CD4-positive, alpha-beta T cell treated with Interleukin-4 for 1 hour (primary cell): Measurements from ENCODE around the gene GPR132.

ENCODE experiments used
- DNase-seq, 2 donors: peaks; one replicate each; pipeline ENCODE4 v3.0.0-alpha.2; 2020 to 2022

The GPR132 gene

DNA sequence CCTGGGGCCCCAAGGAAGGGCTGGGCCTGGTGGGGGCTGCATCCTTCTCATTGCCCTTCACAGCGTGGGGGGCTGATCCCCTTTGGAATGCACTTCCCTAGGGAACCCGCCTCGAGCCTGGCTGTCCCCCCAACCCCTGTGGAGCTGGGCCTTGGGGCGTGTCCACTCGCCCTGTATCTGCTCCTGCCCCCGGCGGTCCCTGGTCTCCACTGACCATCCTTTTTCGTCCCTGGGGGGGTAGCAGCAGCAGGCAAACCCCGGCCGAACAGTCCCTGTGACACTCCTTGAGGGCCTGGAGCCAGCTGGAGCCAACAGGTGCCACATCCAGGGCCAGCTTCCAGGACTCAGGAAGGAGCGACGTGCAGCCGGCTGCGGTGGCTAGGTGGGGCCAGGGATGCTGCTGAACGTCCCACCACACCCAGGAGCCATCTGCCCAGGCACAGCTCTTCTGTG, 9.4 kb upstream of the GPR132 start:
- DNase-seq = no peak

DNA sequence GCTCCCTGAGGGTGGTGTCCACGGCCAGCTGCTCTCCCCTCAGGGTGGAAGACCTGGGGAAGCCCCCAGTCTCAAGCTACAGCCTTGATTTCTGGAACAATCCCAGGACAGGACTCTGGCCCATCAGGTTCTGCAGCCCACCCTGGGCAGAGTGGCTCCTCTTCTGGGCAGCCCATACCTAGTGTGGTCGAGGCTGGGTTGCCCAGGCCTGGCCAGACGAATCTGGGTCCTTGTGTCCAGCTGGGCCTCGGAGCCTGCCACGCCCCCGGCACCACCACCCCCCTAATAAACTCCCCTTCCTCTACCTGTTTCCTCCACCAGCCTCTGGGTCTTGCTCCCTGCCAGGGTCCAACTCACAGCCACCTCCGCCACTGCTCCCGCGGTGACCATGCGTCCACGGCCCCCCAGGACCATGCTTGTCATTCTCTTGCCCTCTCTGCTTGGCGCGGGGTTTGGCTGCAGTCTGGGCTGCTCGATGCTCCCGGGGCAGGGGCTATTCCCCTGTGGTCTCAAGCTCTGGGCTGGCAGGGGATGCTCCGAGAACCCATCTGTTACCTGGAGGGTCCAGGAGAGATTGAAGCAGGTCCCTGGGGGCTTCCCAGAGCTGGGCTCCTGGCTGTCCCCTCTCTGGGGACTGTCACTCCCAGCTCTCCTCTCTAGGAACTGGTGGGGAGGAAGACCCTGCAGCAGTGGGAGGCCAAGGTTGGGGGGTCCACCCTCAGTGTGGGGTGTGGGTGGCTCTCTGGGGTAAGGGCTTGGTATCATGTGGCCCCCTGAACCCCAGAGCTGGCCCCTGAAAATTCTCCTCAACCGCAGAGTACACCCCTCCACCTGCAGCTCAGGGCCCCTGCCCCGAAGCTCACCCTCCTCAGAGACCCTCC, 8.7 kb upstream of the GPR132 start:
- DNase-seq = no peak

DNA sequence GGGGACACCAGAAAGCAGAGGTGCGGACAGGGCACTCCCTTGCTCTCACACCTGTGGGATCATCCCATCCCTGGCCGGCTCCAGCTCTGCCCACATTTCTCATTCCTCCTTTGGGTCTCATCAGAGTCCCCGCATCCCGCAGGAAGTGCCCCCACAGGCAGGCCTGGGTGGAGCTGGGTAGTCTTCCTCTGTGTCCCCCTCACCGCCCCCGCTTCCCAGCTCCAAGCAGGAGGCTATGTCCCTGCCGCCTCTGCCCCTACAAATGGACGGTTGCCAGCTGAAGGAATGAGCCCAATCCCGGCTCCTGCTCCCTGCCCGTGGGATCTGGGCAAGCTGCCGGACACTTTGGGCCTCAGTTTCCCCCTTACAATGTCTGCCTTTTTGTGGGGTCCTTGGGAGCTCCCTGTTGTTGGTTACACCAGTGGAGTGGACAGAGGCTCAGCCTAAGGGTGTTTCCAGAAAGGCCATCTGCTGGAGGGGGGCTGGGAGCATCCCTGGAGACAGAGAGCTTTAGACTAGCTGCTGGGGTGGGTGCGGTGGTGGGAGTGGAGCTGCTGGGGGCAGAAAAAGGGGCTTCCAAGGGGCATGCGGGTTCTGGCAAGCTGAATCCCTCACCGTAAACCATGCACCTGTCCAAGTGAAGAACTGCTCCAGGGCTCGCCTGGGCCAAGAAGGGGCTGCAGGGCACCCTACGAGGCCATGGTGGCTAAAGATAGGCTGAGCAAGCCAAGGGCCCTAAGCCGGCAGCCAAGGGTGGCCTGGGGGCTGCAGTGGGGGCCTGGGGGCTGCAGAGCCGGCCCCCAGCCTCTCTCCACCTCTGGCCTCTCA, 7.9 kb upstream of the GPR132 start:
- no peak for DNase-seq

DNA sequence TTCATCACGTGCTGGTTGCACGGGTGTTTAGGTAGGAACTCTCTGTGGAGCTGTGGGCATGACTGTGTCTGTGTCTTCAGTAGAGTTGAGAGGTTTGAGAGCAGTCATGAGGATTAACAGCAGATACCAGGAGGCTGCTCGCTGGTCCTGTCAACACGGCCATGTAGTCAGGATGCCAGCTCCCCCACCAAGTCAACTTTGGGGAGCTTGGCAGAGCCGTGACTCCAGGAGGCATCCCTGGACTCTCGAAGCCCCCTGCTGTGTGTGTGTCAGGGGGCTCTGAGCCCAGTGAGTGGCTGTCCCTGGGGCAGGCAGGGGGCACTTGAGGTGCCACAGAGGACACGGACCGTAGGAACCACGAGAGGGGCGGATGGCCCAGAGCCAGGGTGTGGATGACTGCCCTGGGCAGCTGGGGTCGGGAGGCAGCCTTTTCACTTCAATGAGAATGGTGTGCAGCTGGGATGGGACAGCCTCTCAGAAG, 7.2 kb upstream of the GPR132 start:
- DNase-seq = no peak

DNA sequence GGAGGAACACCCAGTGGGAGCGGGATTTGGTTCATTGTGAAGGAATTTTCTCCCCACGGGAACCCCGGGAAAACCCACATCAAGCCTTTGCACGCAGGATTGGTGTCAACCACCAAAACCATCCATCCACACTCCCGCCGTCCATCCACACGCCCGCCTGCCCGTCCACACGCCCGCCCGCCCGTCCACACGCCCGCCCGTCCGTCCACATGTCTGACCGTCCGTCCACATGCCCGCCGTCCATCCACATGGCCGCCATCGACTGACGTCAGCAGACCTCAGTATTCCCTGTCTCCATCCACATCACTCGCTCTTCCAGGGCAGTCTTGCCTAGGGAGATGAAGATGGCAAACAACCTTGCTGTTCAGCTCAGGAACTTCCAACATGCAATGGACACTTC, 6.7 kb upstream of the GPR132 start:
- no peak for DNase-seq

DNA sequence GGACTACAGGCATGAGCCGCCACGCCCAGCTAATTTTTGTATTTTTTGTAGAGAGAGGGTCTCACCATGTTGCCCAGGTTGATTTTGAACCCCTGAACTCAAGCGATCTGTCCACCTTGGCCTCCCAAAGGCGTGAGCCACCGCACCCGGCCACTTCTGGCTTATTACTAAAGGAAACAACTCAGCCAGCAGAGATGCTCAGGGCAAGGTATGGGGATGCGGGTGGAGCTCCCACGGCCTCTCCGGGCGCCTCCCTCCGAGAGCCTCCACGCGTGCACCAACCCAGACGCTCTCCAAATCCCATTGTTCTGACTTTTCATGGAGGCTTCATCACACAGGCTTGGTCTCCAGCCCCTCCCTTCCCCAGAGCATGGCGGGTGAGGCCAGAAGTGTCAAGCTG, 6.1 kb upstream of the GPR132 start:
- no peak for DNase-seq

DNA sequence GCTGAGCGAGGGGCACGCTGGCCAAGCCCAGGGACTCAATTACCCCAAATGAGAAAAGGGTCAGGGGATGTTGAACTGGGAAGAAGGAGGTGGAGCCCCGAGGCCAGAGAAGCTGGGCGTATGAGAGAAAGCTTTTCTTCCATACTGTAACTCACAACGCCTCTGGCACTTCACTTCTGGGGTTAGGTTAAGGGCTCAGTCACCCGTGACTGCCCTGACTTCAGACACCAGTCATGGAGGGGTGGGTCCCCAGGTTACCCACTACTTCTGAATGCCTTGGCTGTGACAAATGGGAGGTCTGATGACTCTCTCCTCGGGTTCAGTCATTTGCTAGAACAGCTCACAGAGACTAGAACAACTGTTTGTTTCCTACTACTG, 5.5 kb upstream of the GPR132 start:
- DNase-seq = peak in 1 of 2 donors; percentile 48

DNA sequence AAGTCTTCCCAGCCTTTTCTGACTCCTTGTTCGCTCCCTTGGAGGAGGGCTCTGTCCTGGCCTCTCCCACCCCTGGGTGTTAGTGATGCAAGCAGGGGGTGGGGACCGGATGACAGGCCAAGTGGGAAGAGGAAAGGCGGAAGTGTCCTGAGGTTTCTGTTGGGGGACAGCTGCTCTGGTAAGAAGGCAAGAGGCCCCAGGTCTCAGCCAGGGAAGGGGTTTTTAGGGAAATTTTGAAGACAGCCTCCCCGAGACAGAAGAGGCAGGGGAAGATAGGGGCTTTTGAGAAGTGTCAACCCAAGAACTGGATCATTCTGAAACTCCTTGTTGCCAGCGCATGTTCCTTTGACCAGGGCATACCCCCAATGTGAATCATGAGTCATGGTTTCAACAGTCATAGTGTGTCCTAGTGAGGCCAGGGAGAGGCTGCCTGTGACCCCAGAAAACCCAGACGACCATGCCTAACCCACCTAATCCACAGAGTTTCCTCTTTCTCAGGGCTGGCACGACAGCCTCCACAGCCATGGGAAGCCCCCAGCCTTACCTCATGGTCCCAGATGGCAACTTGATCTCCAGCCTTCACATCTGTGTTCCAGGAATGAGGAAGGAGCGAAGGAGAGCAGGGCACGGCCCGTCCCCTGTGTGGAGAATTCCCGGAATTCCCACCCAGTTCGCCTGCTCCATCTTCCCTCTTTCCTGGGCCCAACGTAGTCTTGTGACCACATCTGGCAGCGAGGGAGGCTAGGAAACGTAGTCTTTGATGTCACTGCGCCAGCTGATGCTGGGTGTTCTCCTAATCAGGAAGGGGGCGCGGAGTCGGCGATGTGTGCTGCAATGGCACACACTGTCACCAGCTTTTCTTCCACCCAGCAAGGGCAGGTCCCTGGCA, 4.9 kb upstream of the GPR132 start:
- peak; percentile 42 to 70 for DNase-seq

DNA sequence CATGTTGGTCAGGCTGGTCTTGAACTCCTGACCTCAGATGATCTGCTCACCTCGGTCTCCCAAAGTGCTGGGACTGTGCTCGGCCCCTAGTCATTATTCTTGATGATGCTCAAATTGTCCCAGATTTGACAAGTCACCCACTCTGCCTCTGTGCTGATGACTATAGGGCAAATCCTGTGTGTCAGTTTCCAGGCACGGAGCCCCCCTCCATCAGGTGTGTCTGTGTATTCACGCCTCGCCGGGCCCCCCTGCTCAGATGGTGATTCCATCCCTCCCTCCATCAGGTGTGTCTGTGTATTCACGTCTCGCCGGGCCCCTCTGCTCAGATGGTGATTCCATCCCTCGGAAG, 4.3 kb upstream of the GPR132 start:
- no peak for DNase-seq

DNA sequence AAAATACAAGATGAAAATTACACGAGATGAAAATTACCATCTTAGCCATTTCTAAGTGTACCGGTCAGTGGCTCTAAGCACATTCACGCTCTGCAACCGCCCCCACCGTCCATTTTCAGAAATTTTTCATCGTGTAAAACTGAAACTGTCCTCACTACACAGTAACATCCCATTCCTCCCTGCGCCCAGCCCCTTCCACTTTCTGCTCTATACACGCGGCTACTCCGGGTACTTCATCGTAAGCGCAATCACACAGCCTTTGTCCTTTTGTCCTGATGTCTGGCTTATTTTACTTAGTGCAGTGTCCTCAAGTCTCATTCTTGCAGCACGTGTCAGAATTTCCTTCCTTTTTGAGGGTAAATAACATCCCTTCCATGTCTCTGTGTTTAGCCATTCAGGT, 3.6 kb upstream of the GPR132 start:
- DNase-seq = no peak

DNA sequence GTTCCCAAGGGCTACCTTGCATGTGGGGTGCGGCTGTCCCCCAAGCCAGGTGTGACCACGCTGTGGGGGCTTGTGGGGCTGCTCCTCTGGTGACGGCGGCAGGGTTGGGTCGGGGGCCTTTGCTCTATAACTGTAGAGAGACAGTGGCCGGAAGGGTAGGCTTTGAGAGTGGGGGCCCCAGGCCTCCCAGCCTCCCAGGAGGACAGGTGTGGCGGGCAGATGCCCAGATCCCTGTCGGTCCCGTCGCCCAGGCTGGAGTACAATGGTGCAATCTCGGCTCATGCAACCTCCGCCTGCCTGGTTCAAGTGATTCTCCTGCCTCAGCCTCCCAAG, 2.7 kb upstream of the GPR132 start:
- no peak for DNase-seq

DNA sequence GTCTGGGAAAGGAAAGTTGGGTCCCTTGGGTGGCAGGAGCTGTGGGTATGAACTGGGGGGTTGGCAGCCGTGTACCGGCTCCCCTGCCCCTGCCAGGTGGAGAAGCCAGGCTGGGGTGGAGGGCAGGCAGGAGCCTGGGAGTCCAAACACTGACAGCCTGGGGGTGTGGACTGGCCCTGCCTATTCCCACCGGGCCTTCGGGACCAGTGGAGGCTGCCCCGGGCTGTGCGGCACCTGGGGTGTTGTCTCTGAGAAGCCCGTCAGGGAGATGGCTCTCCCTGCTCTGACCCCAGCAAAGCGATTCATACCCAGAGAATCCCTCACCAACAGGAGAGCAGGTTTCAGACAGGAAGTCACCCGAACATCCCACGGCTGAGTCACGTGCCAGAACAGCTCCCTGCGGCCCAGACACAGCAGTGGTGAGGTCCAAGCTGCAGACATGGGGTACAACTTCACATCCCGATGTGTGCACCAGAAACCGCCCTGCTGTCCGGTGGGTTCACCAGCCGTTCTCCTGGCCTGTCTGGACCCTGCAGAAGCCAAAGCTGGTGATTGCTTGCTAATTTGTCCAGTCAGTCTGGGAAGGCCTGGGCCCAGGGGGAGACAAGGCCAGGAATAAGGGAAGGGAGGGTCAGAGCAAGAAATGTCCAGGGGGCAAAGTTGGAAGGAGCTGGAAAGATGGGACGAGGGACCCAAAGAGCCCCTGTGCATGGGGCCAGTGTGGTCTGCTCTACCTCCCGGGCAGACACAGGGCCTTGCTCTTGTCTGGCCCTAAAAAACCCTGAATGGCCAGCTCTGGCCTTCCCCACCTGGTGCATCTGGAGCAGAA, 2.1 kb upstream of the GPR132 start:
- DNase-seq = peak; percentile 59 to 67

DNA sequence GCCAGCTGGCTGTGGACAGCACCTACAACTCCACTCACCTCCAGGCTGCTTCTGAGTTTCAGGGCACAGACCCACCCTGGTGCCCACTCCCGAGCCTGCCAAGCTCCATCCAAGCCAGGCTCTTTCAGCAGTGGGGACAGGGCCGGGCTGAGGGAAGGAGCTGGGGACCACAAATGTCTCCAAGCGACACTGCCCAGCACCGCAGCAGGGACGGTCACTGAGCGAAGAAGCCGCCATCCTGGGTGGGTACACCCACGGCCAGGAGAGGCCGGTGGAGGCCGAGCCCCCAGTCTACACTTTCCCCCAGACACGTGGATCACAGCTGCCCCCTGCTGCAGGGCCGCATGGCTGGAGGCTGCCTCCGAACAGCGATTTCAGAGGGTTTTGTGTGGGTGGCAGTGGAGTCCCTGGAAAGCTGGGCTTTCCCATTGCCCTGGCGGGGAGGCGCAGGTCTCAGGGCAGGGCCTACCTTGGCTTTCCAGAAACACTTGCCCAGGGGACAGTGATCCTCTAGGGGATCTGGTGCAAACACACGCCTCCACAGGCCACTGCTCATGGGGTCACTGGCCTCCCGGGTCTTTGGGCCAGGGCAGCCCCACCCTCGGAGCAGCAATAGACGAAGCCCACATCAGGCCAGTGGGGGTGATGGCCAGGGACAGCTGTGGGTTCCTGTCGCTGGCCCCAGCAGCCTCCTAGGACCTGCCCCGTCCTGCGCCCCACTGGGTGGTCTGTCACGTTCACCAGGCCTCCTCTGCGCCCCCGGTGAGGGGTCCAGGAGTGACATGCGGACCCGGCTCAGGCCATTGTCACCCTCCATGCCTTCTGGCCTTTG, 1.2 kb upstream of the GPR132 start:
- no peak for DNase-seq

DNA sequence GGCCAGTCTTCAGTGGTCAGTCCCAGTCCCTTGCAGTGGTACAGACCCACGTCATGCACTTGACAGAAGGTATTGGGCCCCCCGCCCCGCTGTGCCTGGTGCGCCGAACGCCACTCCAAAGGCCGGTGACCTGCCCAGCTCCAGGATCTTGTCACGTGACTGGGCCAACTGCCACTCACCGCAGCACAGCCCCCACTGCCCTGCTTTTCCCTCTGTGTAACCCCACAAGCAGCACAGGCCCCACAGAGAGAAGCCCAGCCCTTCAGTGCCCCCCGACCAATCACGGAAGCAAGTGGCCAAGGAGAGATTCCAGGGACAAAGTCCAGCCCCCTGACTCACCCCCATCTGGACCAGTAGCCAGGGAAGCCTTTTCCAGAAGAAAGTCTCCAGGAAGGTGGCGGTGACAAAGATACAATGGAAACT, 498 bp downstream of the GPR132 start:
- peak; percentile 59 to 69 for DNase-seq

DNA sequence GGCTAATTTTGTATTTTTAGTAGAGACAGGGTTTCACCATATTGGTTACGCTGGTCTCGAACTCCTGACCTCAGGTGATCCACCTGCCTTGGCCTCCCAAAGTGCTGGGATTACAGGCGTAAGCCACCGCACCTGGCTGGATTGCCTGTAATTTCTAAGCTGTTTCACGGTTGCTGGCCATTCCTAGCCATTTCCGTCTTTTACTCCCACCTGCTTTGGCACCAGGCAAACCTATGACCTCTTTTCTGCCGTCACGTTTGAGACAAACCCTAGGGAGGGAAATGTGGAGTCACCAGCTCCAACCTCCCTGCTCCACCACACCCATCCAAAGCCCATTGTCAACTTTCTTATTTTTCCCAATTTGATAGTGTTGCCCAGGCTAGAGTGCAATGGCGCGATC, 1.2 kb downstream of the GPR132 start:
- no peak for DNase-seq

DNA sequence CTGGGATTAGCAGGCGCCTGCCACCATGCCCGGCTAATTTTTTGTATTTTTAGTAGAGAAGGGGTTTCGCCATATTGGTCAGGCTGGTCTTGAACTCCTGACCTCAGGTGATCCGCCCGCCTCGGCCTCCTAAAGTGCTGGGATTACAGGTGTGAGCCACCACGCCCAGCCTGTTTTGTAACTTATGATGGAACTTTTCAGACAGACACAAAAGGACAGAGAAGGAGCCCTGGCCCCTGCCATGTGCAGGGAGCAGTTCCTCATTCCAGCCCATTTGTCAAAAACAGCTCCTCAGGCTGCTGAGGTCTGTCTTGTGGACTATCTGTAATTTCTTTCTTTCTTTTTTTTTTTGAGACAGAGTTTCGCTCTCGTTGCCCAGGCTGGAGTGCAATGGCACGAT, 1.7 kb downstream of the GPR132 start:
- peak in 1 of 2 donors; percentile 42 for DNase-seq

DNA sequence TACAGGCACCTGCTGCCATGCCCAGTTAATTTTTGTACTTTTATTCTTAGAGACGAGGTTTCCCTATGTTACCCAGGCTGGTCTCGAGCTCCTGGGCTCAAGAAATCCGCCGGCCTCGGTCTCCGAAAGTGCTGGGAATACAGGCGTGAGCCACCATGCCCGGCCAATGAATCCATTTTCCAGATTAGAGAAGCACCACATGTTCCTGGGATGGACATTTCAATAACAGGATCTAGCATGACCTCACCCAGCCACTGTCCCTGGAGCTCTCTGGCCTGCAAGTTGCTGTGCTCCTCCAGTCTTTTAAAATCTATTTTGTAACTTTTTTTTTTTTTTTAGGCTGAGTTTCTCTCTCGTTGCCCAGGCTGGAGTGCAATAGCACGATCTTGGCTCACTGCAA, 2.2 kb downstream of the GPR132 start:
- DNase-seq = no peak

DNA sequence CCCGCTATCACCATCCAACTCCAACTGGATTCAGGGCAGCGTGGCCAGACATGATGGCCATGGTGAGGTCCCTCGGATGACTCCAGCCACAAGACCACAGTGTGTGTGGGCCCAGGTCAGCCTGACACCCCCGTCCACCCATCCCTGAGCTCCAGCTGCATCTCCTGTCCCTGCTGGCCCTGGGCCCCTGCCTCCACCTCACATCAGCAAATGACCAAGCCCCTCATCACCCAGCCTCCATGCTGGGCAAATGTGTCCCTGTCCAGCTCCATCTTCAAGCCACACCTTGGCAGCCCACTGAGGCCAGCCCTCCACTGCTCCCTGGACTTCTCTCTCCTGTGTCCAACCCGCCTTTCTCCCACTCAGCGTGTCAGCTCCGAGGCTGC, 3.2 kb downstream of the GPR132 start:
- DNase-seq = no peak

DNA sequence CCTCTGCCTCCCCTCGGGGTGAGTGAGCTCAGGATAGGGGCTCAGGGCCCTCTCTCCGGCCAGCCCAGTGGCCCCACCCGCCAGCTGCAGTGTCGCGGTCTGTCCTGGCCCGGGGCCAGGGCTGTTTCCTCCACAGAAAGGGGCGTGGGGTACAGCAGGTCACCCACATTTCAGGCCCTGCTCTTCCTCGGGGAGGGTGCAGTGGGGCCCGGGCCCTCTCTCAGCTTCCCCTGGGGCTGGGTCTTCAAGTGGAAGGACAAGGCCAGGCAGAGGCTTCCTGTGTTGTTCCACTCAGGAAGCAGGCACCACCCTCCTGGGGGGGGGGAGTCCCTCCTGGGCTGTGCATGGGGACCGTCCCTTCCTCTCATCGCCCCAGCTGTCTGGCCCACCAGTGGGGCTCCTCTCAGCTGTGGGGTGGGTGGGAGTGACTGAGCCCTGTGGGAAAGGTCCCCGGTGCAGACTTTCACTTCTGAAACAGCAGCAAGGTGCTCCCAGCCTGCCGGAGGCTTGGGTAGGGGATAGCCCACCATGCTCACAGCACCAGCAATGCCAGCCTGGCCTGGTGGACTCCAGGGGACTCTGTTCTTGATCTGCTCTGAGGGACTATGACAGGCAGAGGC, 3.7 kb downstream of the GPR132 start:
- peak; percentile 45 to 62 for DNase-seq

DNA sequence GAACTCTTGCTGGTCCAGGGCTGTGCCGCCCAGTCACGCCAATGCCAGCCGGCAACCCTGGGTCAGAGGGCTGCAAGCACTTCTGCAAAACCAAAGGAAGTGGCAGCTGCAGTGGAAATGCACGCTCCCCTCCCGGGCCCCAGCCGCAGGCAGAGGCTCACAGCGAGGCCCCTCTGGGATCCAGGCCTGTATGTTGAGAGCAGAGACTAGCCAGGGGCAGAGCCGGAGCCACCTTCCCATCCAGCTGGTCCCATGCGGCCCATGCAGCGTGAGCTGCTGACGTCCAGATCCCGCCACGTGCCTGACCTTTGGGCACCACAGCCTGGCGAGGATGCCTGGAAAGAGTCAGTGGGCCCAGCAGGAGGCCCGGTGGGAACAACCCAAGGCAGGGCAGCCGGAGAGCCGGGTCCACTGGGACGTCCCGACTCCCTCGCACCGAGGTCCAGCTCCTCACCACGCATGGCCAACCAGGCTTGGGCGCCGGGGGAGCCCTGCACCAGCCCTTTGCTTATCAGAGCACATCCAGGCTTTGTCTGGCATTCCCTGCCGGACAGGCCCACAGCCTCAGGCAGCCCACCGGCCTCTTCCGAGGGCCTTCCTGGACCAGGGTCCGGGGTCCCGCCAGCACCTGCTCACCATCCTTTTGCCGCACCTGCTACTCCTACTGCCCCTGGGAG, 4.3 kb downstream of the GPR132 start:
- DNase-seq = peak in 1 of 2 donors; percentile 59
